Activated CD4-positive, alpha-beta T cell treated with anti-CD3 and anti-CD28 coated beads, Interleukin-2, amount 10 ng/mL, durations not matched to agents 7 days and 5 days (primary cell): Measurements from ENCODE around the gene YBX2. TPM values are rescaled to one million over a fixed set of nuclear protein-coding genes. Genes with fewer than 3 reads are reported as not detected.

ENCODE experiments used
- CTCF ChIA-PET: fragments of 350-600 bp; sonication (Branson Sonifier 250); formaldehyde crosslinking; loops from one replicate; lab custom pipeline; 2021; ENCODE audit warnings: antibody characterized with exemption; lab: Charles Lee
- POLR2A ChIA-PET: fragments of 350-600 bp; sonication (Branson Sonifier 250); formaldehyde crosslinking; loops from one replicate; lab custom pipeline; 2021; ENCODE audit warnings: antibody characterized with exemption; lab: Charles Lee
- DNase-seq: peaks from one replicate; pipeline ENCODE4 v3.0.0-alpha.2; 2020
- H3K27ac Mint-ChIP-seq: one replicate; pipeline ENCODE4 v1.8.0; 2021; ENCODE audit warnings: mild to moderate bottlenecking, moderate library complexity, mixed read lengths
- H3K27me3 Mint-ChIP-seq: one replicate; pipeline ENCODE4 v1.8.0; 2021; ENCODE audit warnings: mixed read lengths
- H3K36me3 Mint-ChIP-seq: one replicate; pipeline ENCODE4 v1.8.0; 2021; ENCODE audit warnings: low read depth, mixed read lengths
- H3K4me1 Mint-ChIP-seq: one replicate; pipeline ENCODE4 v1.8.0; 2021; ENCODE audit warnings: mixed read lengths
- H3K4me3 Mint-ChIP-seq: one replicate; pipeline ENCODE4 v1.8.0; 2021; ENCODE audit warnings: mild to moderate bottlenecking, moderate library complexity, mixed read lengths
- H3K9me3 Mint-ChIP-seq: one replicate; pipeline ENCODE4 v1.8.0; 2021; ENCODE audit warnings: mixed read lengths
- total RNA-seq, 2 experiments: library from RNA; stranded (reverse); gene quantifications; one replicate each; pipeline ENCODE4 v1.2.3, GENCODE V29; 2021

The YBX2 gene
- total RNA-seq, 2 experiments from 2014 or later = 0.55 to 0.83 TPM

DNA sequence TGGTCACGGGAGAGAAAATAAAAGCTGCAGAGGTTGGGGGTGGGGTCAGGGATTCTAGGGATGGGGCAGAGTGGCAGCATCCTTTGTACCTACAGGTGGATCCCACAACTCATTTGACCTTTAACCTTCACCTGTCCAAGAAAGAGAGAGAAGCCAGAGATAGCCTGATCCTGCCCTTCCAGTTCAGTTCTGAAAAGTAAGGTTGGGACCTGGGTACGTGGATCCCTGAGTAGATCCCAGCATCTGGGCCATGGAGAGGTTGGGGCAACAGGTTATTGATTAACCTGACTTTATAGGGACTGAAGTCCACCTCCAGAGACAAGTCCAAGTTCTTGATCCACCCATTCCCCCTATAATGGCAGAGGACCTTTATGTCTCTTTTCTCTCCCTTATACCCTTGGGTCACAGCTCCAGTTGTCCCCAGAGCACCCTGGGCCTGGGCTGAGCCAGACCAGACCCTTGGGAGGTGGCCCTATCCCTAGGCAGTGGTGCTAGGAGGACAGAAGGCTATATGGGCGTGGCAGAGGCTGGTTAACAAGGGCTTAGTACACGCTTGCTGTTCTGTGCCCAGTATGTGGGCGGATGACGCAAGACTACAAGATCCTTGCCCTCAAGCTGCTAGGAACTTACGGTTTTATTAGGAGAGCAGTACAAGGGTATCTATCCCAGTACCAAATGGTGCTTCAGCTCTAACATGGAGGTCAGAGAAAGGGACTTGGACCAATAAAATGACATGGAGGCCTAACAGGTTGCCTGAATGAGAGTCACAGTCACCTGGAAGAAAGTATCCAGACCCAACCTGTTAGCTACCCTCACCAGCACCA lies 35.5 kb downstream of the YBX2 start:
- no peak overlapping the region for H3K27ac Mint-ChIP-seq
- H3K4me1 Mint-ChIP-seq = peaks cover 38% of the 10 kb centered on the region
- peaks cover 20% of the 10 kb centered on the region for H3K27me3 Mint-ChIP-seq
- H3K4me3 Mint-ChIP-seq = no peak overlapping the region
- POLR2A ChIA-PET = interaction anchor here (1.1 kb wide), 1 partner anchor 10 kb away, joined by 3 read pairs; no protein-coding TSS in a partner anchor
- no peaks in the 10 kb centered on the region for H3K9me3 Mint-ChIP-seq
- H3K36me3 Mint-ChIP-seq = peaks cover 23% of the 10 kb centered on the region
- CTCF ChIA-PET = interaction anchor here (0.6 to 1.0 kb wide), 3 partner anchors 21 to 140 kb away, joined by 3 to 5 read pairs (median 3); no protein-coding TSS in a partner anchor
- DNase-seq = no peak

GRCh38 chr17:7256766-7257456 lies 37.5 kb downstream of the YBX2 start:
- Mint-ChIP-seq H3K27me3 (peaks cover 3% of the 10 kb centered on the region), H3K36me3 (peaks cover 24% of the 10 kb centered on the region), H3K4me3 (no peak overlapping the region), H3K9me3 (no peaks in the 10 kb centered on the region), H3K4me1 (peaks cover 34% of the 10 kb centered on the region), H3K27ac (no peak overlapping the region)
- DNase-seq = no peak
- ChIA-PET POLR2A (no interaction called here), CTCF (interaction anchor here (0.6 to 1.2 kb wide), 5 partner anchors 10 to 37 kb away, joined by 3 read pairs; no protein-coding TSS in a partner anchor)

- Mint-ChIP-seq H3K36me3 (peaks cover 22% of the 10 kb centered on the region), H3K4me1 (peaks cover 36% of the 10 kb centered on the region)
- CTCF ChIA-PET = interaction anchor here (0.6 to 1.1 kb wide), 4 partner anchors 8 to 432 kb away, joined by 3 to 5 read pairs (median 3); partner anchors contain the start of gene TP53
These were observed 39.9 kb downstream of the YBX2 start for GRCh38 chr17:7254511-7254910.

GRCh38 chr17:7253082-7253481 lies 41.4 kb downstream of the YBX2 start:
- peaks cover 47% of the 10 kb centered on the region for H3K4me1 Mint-ChIP-seq
- H3K4me3 Mint-ChIP-seq = peak overlapping the region; percentile 94
- peaks cover 18% of the 10 kb centered on the region for H3K36me3 Mint-ChIP-seq
- POLR2A ChIA-PET = no interaction called here
- peak overlapping the region; percentile 99 for H3K27ac Mint-ChIP-seq
- H3K9me3 Mint-ChIP-seq = no peaks in the 10 kb centered on the region
- DNase-seq = no peak
- no peaks in the 10 kb centered on the region for H3K27me3 Mint-ChIP-seq
- CTCF ChIA-PET = no interaction called here

More at GRCh38 chr17:7254511-7254910, 39.9 kb downstream of the YBX2 start:
- POLR2A ChIA-PET = no interaction called here
- Mint-ChIP-seq H3K27me3 (no peaks in the 10 kb centered on the region), H3K27ac (peak overlapping the region; percentile 50), H3K9me3 (no peaks in the 10 kb centered on the region), H3K4me3 (peak overlapping the region; percentile 32)
- DNase-seq = no peak

DNA sequence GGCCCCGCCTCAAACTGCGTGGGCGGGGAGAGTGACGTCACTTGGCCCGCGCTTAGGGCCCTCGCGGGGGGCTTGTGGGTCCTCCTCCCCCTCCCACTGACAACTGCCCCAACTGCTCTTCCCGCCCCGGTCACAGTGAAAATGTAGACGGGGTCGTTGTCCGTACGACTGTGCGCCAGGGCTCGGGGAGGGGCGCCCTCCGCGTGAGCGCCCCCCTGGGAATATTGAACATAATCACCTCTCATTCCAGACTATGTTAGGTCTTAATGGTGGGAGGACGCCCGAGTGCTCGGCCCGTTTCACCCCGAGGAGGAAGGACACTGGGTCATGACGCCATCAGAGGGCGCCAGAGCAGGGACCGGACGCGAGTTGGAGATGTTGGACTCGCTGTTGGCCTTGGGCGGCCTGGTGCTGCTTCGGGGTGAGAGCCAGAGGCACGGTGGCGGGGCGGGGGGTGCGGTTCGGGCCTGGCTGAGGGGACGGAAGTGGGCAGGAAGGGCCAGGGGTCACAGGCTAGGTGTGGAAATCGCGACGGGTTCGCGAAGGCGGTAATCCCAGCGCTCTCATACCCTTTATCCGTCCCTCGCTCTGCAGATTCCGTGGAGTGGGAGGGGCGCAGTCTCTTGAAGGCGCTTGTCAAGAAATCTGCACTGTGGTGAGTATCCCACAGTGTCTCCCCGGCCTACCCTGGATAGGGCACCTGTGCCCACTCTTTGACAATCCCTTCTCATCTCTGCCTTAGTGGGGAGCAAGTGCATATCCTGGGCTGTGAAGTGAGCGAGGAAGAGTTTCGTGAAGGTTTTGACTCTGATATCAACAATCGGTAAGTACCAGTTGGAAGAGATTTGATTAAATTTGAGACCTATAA lies 42.0 kb downstream of the YBX2 start, which contains the start of gene ELP5:
ELP5 (plus strand) TSS at position 40 of the 868 bp plus-strand sequence; CDS start at position 376, 336 bp downstream.
- DNase-seq = peak; percentile 93
- Mint-ChIP-seq H3K27ac (peak within 1 kb of the TSS; percentile 99), H3K9me3 (no peaks in the 10 kb centered on the region), H3K4me1 (peaks cover 47% of the 10 kb centered on the region), H3K36me3 (peaks cover 18% of the 10 kb centered on the region), H3K4me3 (peak within 1 kb of the TSS; percentile 95), H3K27me3 (no peaks in the 10 kb centered on the region)
- ChIA-PET CTCF (interaction anchor here (1.0 to 2.5 kb wide), 2 partner anchors 11 to 40 kb away, joined by 3 to 11 read pairs; partner anchors contain the start of gene GABARAP), POLR2A (no interaction called here)

DNA sequence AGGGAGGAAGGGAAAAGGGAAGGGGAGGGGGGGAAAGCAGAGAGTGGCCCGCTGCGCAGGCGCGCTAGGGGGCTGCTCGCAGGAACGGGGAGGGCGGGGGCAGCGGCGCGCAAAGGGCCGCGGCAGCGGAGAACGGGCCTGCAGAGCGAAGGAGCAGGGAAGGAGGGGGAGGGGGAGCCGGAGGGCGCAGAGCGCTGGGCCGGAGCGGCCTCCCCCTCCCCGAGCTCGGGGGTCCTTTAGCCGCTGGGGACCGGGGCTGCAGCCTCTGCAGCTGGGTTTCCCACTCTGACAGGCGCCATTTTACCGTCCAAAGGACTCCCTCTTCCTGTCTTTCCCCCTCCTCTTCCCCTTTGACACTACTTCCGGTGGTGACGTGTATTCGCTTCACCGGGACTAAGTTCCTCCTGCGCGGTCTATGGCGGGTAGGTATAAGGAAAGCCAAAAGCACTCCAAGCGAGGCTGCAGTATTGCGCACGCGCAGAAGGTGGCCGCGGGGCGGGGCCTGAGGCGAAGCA lies 42.7 kb downstream of the YBX2 start, which contains the start of gene CTDNEP1:
CTDNEP1 (minus strand) TSS at position 74 of the 515 bp plus-strand sequence. CDS start 438 bp downstream, outside the sequence.
- H3K4me3 Mint-ChIP-seq = peak within 1 kb of the TSS; percentile 95
- H3K27me3 Mint-ChIP-seq = no peaks in the 10 kb centered on the region
- CTCF ChIA-PET = interaction anchor here (0.8 to 2.5 kb wide), 3 partner anchors 10 to 44 kb away, joined by 3 to 11 read pairs (median 3); partner anchors contain the start of gene GABARAP
- H3K36me3 Mint-ChIP-seq = peaks cover 20% of the 10 kb centered on the region
- peaks cover 45% of the 10 kb centered on the region for H3K4me1 Mint-ChIP-seq
- no peaks in the 10 kb centered on the region for H3K9me3 Mint-ChIP-seq
- H3K27ac Mint-ChIP-seq = peak within 1 kb of the TSS; percentile 99
- POLR2A ChIA-PET = no interaction called here
- DNase-seq = peak; percentile 100

DNA sequence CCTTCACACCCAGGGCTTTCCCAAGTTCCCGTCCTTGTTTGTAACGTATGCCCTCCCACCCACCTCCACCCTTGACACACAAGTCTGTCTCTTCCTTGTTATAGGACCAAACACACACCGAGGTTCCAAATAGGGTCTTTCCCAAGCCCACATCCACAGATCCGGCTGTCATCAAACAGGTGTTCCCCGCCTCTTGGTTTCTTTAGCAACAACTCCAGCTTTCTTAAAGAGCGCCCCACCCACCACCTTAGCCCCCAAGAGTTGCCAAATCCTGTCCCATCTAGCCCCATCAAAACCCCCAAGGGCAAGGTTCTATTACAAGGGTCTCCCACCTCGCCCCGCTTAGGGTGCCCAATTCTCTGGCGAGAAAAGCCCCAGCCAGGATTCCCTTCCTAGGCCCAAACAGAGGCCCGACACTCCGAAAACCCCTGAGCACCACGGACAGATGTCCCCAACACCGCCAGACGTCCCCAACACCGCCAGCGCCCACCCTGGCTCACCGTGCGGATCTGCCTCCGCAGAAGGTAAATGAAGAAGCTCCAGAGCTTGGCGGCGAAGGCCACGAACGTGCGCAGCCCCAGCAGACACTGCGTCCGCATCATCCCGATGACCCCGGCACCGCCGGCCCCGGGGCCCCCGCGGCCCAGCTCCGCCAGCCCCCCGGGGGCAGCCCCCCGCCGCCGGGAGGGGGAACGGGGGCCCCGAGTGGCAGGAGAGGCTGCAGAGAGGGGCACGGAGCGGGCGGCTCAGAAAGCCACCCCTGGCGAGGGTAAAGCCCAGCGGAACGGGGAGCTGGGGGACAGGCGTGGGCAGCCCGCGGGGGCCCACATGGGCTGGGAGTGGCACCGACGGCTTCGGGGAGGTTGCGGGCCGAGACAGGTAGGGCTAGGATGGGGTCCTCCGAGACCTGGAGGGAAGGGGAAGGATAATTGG lies 43.5 kb downstream of the YBX2 start:
- Mint-ChIP-seq H3K36me3 (peaks cover 23% of the 10 kb centered on the region), H3K9me3 (no peaks in the 10 kb centered on the region), H3K4me1 (peaks cover 44% of the 10 kb centered on the region), H3K4me3 (peak overlapping the region; percentile 95), H3K27ac (peak overlapping the region; percentile 99), H3K27me3 (no peaks in the 10 kb centered on the region)
- DNase-seq = no peak
- ChIA-PET POLR2A (no interaction called here), CTCF (interaction anchor here (0.8 to 2.5 kb wide), 4 partner anchors 9 to 45 kb away, joined by 3 to 11 read pairs (median 3); partner anchors contain the start of genes GABARAP and PHF23)

DNA sequence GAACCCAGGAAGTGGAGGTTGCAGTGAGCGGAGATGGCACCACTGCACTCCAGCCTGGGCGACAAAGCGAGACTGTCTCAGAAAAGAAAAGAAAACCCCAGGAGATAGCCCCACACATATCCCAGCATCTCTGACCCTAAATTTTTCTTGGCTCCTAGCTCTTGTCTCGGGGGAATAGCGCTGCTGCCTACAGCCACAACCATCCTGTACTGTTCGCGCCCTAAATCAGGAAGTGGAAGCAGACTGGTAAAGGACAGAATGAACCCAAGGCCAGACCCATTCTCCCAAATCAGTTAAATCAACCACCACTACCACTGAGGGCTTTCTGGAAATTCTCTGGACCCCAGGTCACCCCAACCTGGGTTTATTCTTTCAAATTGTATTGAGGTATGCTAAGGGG lies 44.6 kb downstream of the YBX2 start:
- peak overlapping the region; percentile 94 for H3K27ac Mint-ChIP-seq
- ChIA-PET POLR2A (interaction anchor here (0.9 kb wide), 1 partner anchor 10 kb away, joined by 3 read pairs; no protein-coding TSS in a partner anchor), CTCF (interaction anchor here (0.6 to 2.5 kb wide), 4 partner anchors 8 to 246 kb away, joined by 3 to 11 read pairs (median 3); partner anchors contain the start of genes GABARAP and PHF23)
- H3K9me3 Mint-ChIP-seq = no peaks in the 10 kb centered on the region
- no peak for DNase-seq
- no peaks in the 10 kb centered on the region for H3K27me3 Mint-ChIP-seq
- peak overlapping the region; percentile 95 for H3K4me3 Mint-ChIP-seq
- H3K36me3 Mint-ChIP-seq = peaks cover 25% of the 10 kb centered on the region
- peaks cover 43% of the 10 kb centered on the region for H3K4me1 Mint-ChIP-seq

DNA sequence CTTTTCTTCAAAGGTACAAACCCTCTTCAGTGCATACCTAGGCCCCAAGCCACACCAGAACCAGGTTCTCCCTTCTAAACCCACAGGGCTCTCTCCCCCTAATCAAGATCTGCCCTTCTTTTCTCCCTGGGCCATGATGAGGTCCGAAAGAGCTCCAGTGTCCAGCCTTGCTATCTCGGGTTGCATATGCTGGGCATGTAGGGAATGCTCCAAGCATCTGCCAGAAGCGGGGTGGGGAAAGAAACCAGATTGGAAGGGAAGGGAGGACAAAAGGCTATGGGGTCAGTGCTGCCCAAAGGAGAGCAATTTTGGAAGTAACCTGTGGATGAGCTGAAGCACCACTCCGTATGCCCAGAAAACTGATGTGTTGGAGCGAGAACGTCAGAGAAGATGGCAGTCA lies 45.2 kb downstream of the YBX2 start:
- ChIA-PET CTCF (interaction anchor here (0.6 to 1.3 kb wide), 3 partner anchors 10 to 245 kb away, joined by 3 read pairs; partner anchors contain the start of gene PHF23), POLR2A (interaction anchor here (0.9 kb wide), 1 partner anchor 10 kb away, joined by 3 read pairs; no protein-coding TSS in a partner anchor)
- no peaks in the 10 kb centered on the region for H3K9me3 Mint-ChIP-seq
- H3K36me3 Mint-ChIP-seq = peaks cover 25% of the 10 kb centered on the region
- peaks cover 42% of the 10 kb centered on the region for H3K4me1 Mint-ChIP-seq
- H3K27me3 Mint-ChIP-seq = no peaks in the 10 kb centered on the region
- DNase-seq = no peak
- H3K4me3 Mint-ChIP-seq = peak overlapping the region; percentile 95
- H3K27ac Mint-ChIP-seq = no peak overlapping the region

GRCh38 chr17:7248796-7249195 lies 45.6 kb downstream of the YBX2 start:
- ChIA-PET CTCF (no interaction called here), POLR2A (interaction anchor here (0.9 kb wide), 1 partner anchor 11 kb away, joined by 3 read pairs; no protein-coding TSS in a partner anchor)
- H3K27me3 Mint-ChIP-seq = no peaks in the 10 kb centered on the region
- peaks cover 23% of the 10 kb centered on the region for H3K36me3 Mint-ChIP-seq
- peak overlapping the region; percentile 6 for H3K27ac Mint-ChIP-seq
- peaks cover 40% of the 10 kb centered on the region for H3K4me1 Mint-ChIP-seq
- no peak overlapping the region for H3K4me3 Mint-ChIP-seq
- H3K9me3 Mint-ChIP-seq = no peaks in the 10 kb centered on the region
- DNase-seq = no peak
